CD4-positive, alpha-beta memory T cell (primary cell): ENCODE measurements around the gene TMEM120B. TPM values are rescaled to one million over a fixed set of nuclear protein-coding genes. Genes with fewer than 3 reads are reported as not detected.
"Not testable (repeated sequence)": the region's sequence is repeated elsewhere in the genome, so short reads cannot be mapped to it uniquely, and the experiment has no call there.

Experiments
- CTCF ChIA-PET: fragments of 350-600 bp; sonication (Branson Sonifier 250); formaldehyde crosslinking; loops from one replicate; lab custom pipeline; 2021; ENCODE audit warnings: inconsistent platforms; ENCODE audit not compliant: partially characterized antibody; lab: Charles Lee
- POLR2A ChIA-PET: fragments of 350-600 bp; sonication (Branson Sonifier 250); formaldehyde crosslinking; loops from one replicate; lab custom pipeline; 2021; ENCODE audit not compliant: partially characterized antibody; lab: Charles Lee
- DNase-seq, 5 donors: peaks; one replicate each; pipeline versions ENCODE4 v3.0.0 to v3.0.0-alpha.2; 2020 to 2022; ENCODE audit warnings: mixed read lengths in 1 of 5
- H3K27ac ChIP-seq: one replicate; pipeline ENCODE4 v1.7.0; 2013; ENCODE audit warnings: low read depth, low read length
- H3K27me3 ChIP-seq: 2 replicates; pipeline ENCODE4 v1.7.0; 2013; ENCODE audit warnings: mild to moderate bottlenecking, low read length, moderate library complexity; ENCODE audit not compliant: insufficient read depth
- H3K36me3 ChIP-seq: 2 replicates; pipeline ENCODE4 v1.7.0; 2013; ENCODE audit warnings: mild to moderate bottlenecking, low read length, moderate library complexity; ENCODE audit not compliant: insufficient read depth
- H3K4me1 ChIP-seq: 2 replicates; pipeline ENCODE4 v1.7.0; 2013; ENCODE audit warnings: mild to moderate bottlenecking, low read length, moderate library complexity; ENCODE audit not compliant: insufficient read depth
- H3K4me3 ChIP-seq, 2 donors: one replicate each; pipeline ENCODE4 v1.7.0; 2013; ENCODE audit warnings: low read length in 2 of 2, mild to moderate bottlenecking in 1 of 2
- H3K9me3 ChIP-seq, 2 donors: one replicate each; pipeline ENCODE4 v1.7.0; 2013; ENCODE audit warnings: low read length in 2 of 2, control low read depth in 1 of 2; ENCODE audit not compliant: control insufficient read depth in 1 of 2
- H3K27ac Mint-ChIP-seq, 7 donors: one replicate each; pipeline ENCODE4 v1.8.0; 2020 to 2021; ENCODE audit warnings: mixed read lengths in 7 of 7, mild to moderate bottlenecking in 6 of 7, inconsistent platforms in 3 of 7, moderate library complexity in 3 of 7
- H3K27me3 Mint-ChIP-seq, 2 donors: one replicate each; pipeline ENCODE4 v1.8.0; 2020 to 2021; ENCODE audit warnings: mixed read lengths in 2 of 2
- H3K36me3 Mint-ChIP-seq, 2 donors: one replicate each; pipeline ENCODE4 v1.8.0; 2020 to 2021; ENCODE audit warnings: mixed read lengths in 2 of 2, inconsistent platforms in 1 of 2, mild to moderate bottlenecking in 1 of 2
- H3K4me1 Mint-ChIP-seq, 4 donors: one replicate each; pipeline ENCODE4 v1.8.0; 2020 to 2021; ENCODE audit warnings: mixed read lengths in 4 of 4, mild to moderate bottlenecking in 1 of 4
- H3K4me3 Mint-ChIP-seq, 8 donors: one replicate each; pipeline ENCODE4 v1.8.0; 2020 to 2021; ENCODE audit warnings: mixed read lengths in 8 of 8, mild to moderate bottlenecking in 7 of 8, moderate library complexity in 6 of 8, inconsistent platforms in 3 of 8
- H3K9me3 Mint-ChIP-seq, 8 donors: one replicate each; pipeline ENCODE4 v1.8.0; 2020 to 2021; ENCODE audit warnings: mixed read lengths in 8 of 8, mild to moderate bottlenecking in 5 of 8, inconsistent platforms in 3 of 8, moderate library complexity in 1 of 8
- intact Hi-C: fragments of 100-400 bp; cut with micrococcal nuclease; formaldehyde crosslinking; loops from one replicate; pipeline ENCODE4 v1.15.1; 2023
- polyA plus RNA-seq, 2 donors: library from polyadenylated mRNA; unstranded; fragments of 300-500 nt; fragmentation: Illumina TruSeq; gene quantifications; one replicate each; pipeline ENCODE4 v1.2.3, GENCODE V29; 2021
- total RNA-seq, 2 experiments: library from RNA; stranded (reverse); gene quantifications; one replicate each; pipeline ENCODE4 v1.2.3, GENCODE V29; 2021

The TMEM120B gene
- total and polyA plus RNA-seq, 4 experiments from 2014 or later, result 3.3 to 12.8 (median 7.4) TPM

GRCh38 chr12:121758536-121758935, 46.0 kb downstream of the TMEM120B start:
- H3K36me3 Mint-ChIP-seq, intact Hi-C loops: not testable (repeated sequence)
- CTCF ChIA-PET, result interaction anchor here (0.6 kb wide), 1 partner anchor 60 kb away, joined by 3 read pairs; no protein-coding TSS in a partner anchor

GRCh38 chr12:121762269-121762668, 49.7 kb downstream of the TMEM120B start:
- no peak for DNase-seq
- Mint-ChIP-seq H3K4me1 (no peaks in the 10 kb centered on the region), H3K9me3 (no peaks in the 10 kb centered on the region), H3K27me3 (no peaks in the 10 kb centered on the region), H3K27ac (no peak overlapping the region), H3K36me3 (no peaks in the 10 kb centered on the region), H3K4me3 (no peak overlapping the region)
- Histone ChIP-seq H3K4me1 (no peaks in the 10 kb centered on the region), H3K27me3 (no peaks in the 10 kb centered on the region), H3K36me3 (no peaks in the 10 kb centered on the region), H3K4me3 (no peak overlapping the region), H3K9me3 (no peaks in the 10 kb centered on the region), H3K27ac (no peak overlapping the region)
- ChIA-PET POLR2A (no interaction called here), CTCF (no interaction called here)
- intact Hi-C loops, result no loop called here

More at GRCh38 chr12:121758536-121758935, 46.0 kb downstream of the TMEM120B start:
- H3K36me3 ChIP-seq, H3K4me3 ChIP-seq, H3K9me3 Mint-ChIP-seq, H3K4me3 Mint-ChIP-seq, H3K27me3 Mint-ChIP-seq, H3K9me3 ChIP-seq, H3K27me3 ChIP-seq, H3K27ac ChIP-seq, POLR2A ChIA-PET, DNase-seq, H3K4me1 ChIP-seq: not testable (repeated sequence)
- Mint-ChIP-seq H3K4me1 (peaks cover 4 to 19% (median 8%) of the 10 kb centered on the region in 4 donors), H3K27ac (peak overlapping the region in 1 of 7 donors; percentile 46)

GRCh38 chr12:121764808-121765207, 52.3 kb downstream of the TMEM120B start:
- Mint-ChIP-seq H3K9me3 (no peaks in the 10 kb centered on the region), H3K27ac (no peak overlapping the region), H3K27me3 (no peaks in the 10 kb centered on the region), H3K4me3 (no peak overlapping the region), H3K36me3 (no peaks in the 10 kb centered on the region), H3K4me1 (no peaks in the 10 kb centered on the region)
- POLR2A ChIA-PET, result interaction anchor here (1.2 kb wide), 1 partner anchor 30 kb away, joined by 3 read pairs; no protein-coding TSS in a partner anchor
- no peak for DNase-seq
- CTCF ChIA-PET, result interaction anchor here (0.7 to 1.4 kb wide), 5 partner anchors 8 to 64 kb away, joined by 3 to 7 read pairs (median 3); no protein-coding TSS in a partner anchor
- intact Hi-C loops, result no loop called here
- no peak overlapping the region for H3K27ac ChIP-seq
- no peaks in the 10 kb centered on the region for H3K27me3 ChIP-seq
- H3K4me1 ChIP-seq, result no peaks in the 10 kb centered on the region
- no peaks in the 10 kb centered on the region for H3K36me3 ChIP-seq
- H3K9me3 ChIP-seq, result no peaks in the 10 kb centered on the region
- H3K4me3 ChIP-seq, result no peak overlapping the region

GRCh38 chr12:121765573-121765972, 53.0 kb downstream of the TMEM120B start:
- DNase-seq, result no peak
- Mint-ChIP-seq H3K27ac (no peak overlapping the region), H3K27me3 (no peaks in the 10 kb centered on the region), H3K4me3 (no peak overlapping the region), H3K4me1 (no peaks in the 10 kb centered on the region), H3K36me3 (no peaks in the 10 kb centered on the region), H3K9me3 (no peaks in the 10 kb centered on the region)
- Histone ChIP-seq H3K27me3 (no peaks in the 10 kb centered on the region), H3K4me3 (no peak overlapping the region), H3K36me3 (no peaks in the 10 kb centered on the region), H3K9me3 (no peaks in the 10 kb centered on the region), H3K27ac (no peak overlapping the region), H3K4me1 (no peaks in the 10 kb centered on the region)
- intact Hi-C loops, result no loop called here
- ChIA-PET POLR2A (interaction anchor here (1.3 kb wide), 1 partner anchor 29 kb away, joined by 4 read pairs; no protein-coding TSS in a partner anchor), CTCF (interaction anchor here (0.6 to 0.9 kb wide), 3 partner anchors 12 to 47 kb away, joined by 3 read pairs; no protein-coding TSS in a partner anchor)

DNA sequence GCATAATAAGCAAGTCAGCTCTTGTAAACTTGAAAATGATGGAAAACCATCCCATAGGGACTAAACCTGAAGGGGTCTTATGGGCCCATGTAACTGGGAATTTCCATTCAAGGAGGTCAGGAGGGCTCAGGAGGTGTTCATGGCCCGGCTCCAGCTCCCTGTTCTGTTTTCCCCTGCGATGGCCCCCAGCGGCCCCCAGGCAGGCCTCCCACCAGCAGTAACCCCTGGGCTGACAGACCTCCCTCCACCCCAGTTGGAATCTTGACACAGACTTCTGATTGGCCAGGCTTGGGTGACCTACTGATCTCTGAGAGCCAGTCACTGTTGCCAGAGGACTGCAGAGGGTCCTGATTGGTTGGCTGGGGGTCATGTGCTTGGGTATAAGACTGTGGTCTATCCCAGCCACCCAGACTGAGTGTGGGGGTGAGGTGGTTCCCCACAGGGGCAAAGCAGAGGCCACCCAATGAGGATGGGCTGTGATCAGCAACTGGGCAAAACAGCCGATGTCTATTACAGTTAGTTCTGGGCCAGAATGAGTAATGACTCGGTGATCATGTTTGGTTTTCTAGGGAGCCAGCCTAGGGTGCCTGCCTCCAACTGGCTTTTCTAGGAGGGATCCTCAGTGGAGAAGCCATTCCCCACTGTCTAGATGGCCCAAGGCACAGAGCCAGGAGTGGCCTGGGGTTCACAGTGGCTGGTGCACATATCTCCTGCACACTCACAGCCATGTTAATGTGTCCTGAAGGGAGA, 53.9 kb downstream of the TMEM120B start:
- H3K27ac Mint-ChIP-seq, result peak overlapping the region in 1 of 7 donors; percentile 47
- H3K27me3 ChIP-seq, result no peaks in the 10 kb centered on the region

GRCh38 chr12:121767525-121768016, 55.0 kb downstream of the TMEM120B start:
- no peak overlapping the region for H3K27ac ChIP-seq
- intact Hi-C loops, result no loop called here
- H3K4me3 ChIP-seq, result no peak overlapping the region
- H3K27me3 ChIP-seq, result no peaks in the 10 kb centered on the region
- no peaks in the 10 kb centered on the region for H3K9me3 ChIP-seq
- Mint-ChIP-seq H3K36me3 (no peaks in the 10 kb centered on the region), H3K4me3 (no peak overlapping the region), H3K9me3 (no peaks in the 10 kb centered on the region), H3K4me1 (no peaks in the 10 kb centered on the region), H3K27ac (no peak overlapping the region), H3K27me3 (no peaks in the 10 kb centered on the region)
- H3K36me3 ChIP-seq, result no peaks in the 10 kb centered on the region
- POLR2A ChIA-PET, result no interaction called here
- H3K4me1 ChIP-seq, result no peaks in the 10 kb centered on the region
- DNase-seq, result no peak
- CTCF ChIA-PET, result interaction anchor here (0.6 to 2.2 kb wide), 4 partner anchors 26 to 265 kb away, joined by 3 to 9 read pairs (median 5); partner anchors contain the start of gene RHOF

More for the DNA sequence above, 53.9 kb downstream of the TMEM120B start:
- Mint-ChIP-seq H3K4me3 (no peak overlapping the region), H3K4me1 (no peaks in the 10 kb centered on the region), H3K27me3 (no peaks in the 10 kb centered on the region), H3K36me3 (no peaks in the 10 kb centered on the region), H3K9me3 (no peaks in the 10 kb centered on the region)
- intact Hi-C loops, result no loop called here
- Histone ChIP-seq H3K4me1 (no peaks in the 10 kb centered on the region), H3K4me3 (no peak overlapping the region), H3K27ac (no peak overlapping the region), H3K9me3 (no peaks in the 10 kb centered on the region), H3K36me3 (no peaks in the 10 kb centered on the region)
- CTCF ChIA-PET, result interaction anchor here (0.6 to 2.2 kb wide), 4 partner anchors 28 to 264 kb away, joined by 3 to 9 read pairs (median 5); partner anchors contain the start of gene RHOF
- POLR2A ChIA-PET, result interaction anchor here (1.3 kb wide), 1 partner anchor 28 kb away, joined by 4 read pairs; no protein-coding TSS in a partner anchor
- DNase-seq, result no peak

DNA sequence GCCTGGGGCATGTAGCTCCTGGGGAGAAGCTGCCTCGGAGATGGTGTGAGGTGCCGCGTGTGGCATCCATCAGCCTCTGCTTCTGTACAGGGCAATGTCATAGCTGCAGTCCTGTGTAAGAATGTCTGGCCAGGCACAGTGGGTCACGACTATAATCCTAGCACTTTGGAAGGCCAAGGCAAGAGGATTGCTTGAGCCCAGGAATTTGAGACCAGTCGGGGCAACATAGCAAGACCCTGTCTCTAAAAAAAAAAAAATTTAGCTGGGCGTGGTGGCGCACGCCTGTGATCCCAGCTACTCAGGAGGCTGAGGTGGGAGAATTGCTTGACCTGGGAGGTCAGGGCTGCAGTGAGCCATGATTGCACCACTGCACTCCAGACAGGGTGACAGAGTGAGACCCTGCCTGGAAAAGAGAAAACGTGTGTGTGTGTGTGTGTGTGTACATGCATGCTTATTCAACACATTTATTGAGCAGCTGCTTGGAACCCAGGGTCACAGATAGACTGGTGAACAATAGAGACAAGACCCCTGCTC, 56.8 kb downstream of the TMEM120B start:
- no peak overlapping the region for H3K27ac ChIP-seq
- peaks cover 9% of the 10 kb centered on the region for H3K4me1 ChIP-seq
- DNase-seq, result no peak
- H3K27me3 Mint-ChIP-seq, result no peaks in the 10 kb centered on the region
- H3K4me3 Mint-ChIP-seq, result no peak overlapping the region
- H3K27me3 ChIP-seq, result no peaks in the 10 kb centered on the region
- H3K9me3 Mint-ChIP-seq, result no peaks in the 10 kb centered on the region
- peaks cover 2 to 9% (median 6%) of the 10 kb centered on the region in 4 donors for H3K4me1 Mint-ChIP-seq
- no peak overlapping the region for H3K4me3 ChIP-seq
- no peaks in the 10 kb centered on the region for H3K36me3 ChIP-seq
- POLR2A ChIA-PET, result interaction anchor here (0.6 kb wide), 1 partner anchor 42 kb away, joined by 3 read pairs; no protein-coding TSS in a partner anchor
- peak overlapping the region in 1 of 7 donors; percentile 51 for H3K27ac Mint-ChIP-seq
- H3K36me3 Mint-ChIP-seq, result no peaks in the 10 kb centered on the region
- CTCF ChIA-PET, result interaction anchor here (0.5 to 1.3 kb wide), 5 partner anchors 25 to 290 kb away, joined by 3 to 8 read pairs (median 3); partner anchors contain the start of gene RHOF
- no peaks in the 10 kb centered on the region for H3K9me3 ChIP-seq
- intact Hi-C loops, result no loop called here
